Upper lobe of left lung (tissue), 6 donors: ENCODE results near the gene MLH1. TPM values are rescaled to one million over a fixed set of nuclear protein-coding genes. Genes with fewer than 3 reads are reported as not detected.

Experiments
- ATAC-seq, 2 donors: fragments of 200-7000 bp; cut with Tn5 transposase; one replicate each; pipeline ENCODE4 v1.9.1; 2022; ENCODE audit warnings: mild to moderate bottlenecking in 2 of 2, moderate library complexity in 2 of 2; ENCODE audit not compliant: low FRiP score in 2 of 2
- DNase-seq, 2 donors: peaks; one replicate each; pipeline ENCODE4 v3.0.0-alpha.2; 2019 to 2020
- H3K27ac ChIP-seq, 4 donors: fragments of 200-600 bp; sonication (generic); one replicate each; pipeline ENCODE4 v1.5.1; 2016 to 2019
- H3K27me3 ChIP-seq, 4 donors: fragments of 200-600 bp; sonication (generic); one replicate each; pipeline ENCODE4 v1.5.1; 2017 to 2019
- H3K36me3 ChIP-seq, 4 donors: fragments of 200-600 bp; sonication (generic); one replicate each; pipeline ENCODE4 v1.5.1; 2016 to 2019
- H3K4me1 ChIP-seq, 4 donors: fragments of 200-600 bp; sonication (generic); one replicate each; pipeline ENCODE4 v1.5.1; 2018 to 2019
- H3K4me3 ChIP-seq, 4 donors: fragments of 200-600 bp; sonication (generic); one replicate each; pipeline ENCODE4 v1.5.1; 2017 to 2019; ENCODE audit warnings: mild to moderate bottlenecking in 2 of 4, moderate library complexity in 1 of 4
- H3K9me3 ChIP-seq, 4 donors: fragments of 200-600 bp; sonication (generic); one replicate each; pipeline ENCODE4 v1.5.1; 2018 to 2019
- CTCF ChIP-seq, 6 experiments: fragments of 450-650 bp in 4 of 6; fragments of 200-600 bp in 2 of 6; sonication (generic) in 2 of 6; IDR thresholded peaks; one replicate each; pipeline ENCODE4 v1.5.1; 2016 to 2019; ENCODE audit warnings: antibody characterized with exemption in 6 of 6
- EP300 ChIP-seq, 4 donors: sonication (generic); formaldehyde crosslinking; IDR thresholded peaks; one replicate each; pipeline ENCODE4 v1.5.1; 2017; ENCODE audit warnings: antibody characterized with exemption in 4 of 4, control low read depth in 2 of 4
- POLR2A ChIP-seq, 4 donors: fragments of 450-650 bp; IDR thresholded peaks; one replicate each; pipeline ENCODE4 v1.5.1; 2016 to 2017; ENCODE audit warnings: antibody characterized with exemption in 4 of 4, mild to moderate bottlenecking in 2 of 4
- POLR2AphosphoS5 ChIP-seq, 2 donors: sonication (generic); formaldehyde crosslinking; IDR thresholded peaks; one replicate each; pipeline ENCODE4 v1.5.1; 2017; ENCODE audit warnings: antibody characterized with exemption in 2 of 2
- WGBS, 2 donors: methylation state at CpG; one replicate each; pipeline ENCODE4 v1.1.5; 2017 to 2018; 5-methylcytosine and 5-hydroxymethylcytosine counted together
- total RNA-seq, 6 donors: library from RNA; depleted of rRNA in 4 of 6; stranded (reverse); fragments of >200 nt in 4 of 6; gene quantifications; one replicate each; pipeline versions ENCODE4 v1.1.0 to v1.2.1, GENCODE V29; 2016 to 2021
- donor health status: DM: no; HTN: no; CAD: no; lungs with moderate emphysema.
- donor health status: DM: no; HTN: yes; CAD: no; lungs with severe emphysema.

The MLH1 gene
- total RNA-seq, 6 donors from 2014 or later, result 31.7 to 97.4 (median 37.2) TPM

GRCh38 chr3:37086918-37087317, 93.6 kb downstream of the MLH1 start:
- no peak overlapping the region for H3K4me3 ChIP-seq
- TF ChIP-seq EP300 (IDR thresholded peaks at IDR 0.05), result no peak
- H3K36me3 ChIP-seq, result peaks cover 0 to 50% (median 9%) of the 10 kb centered on the region in 4 donors
- 89 to 98% methylated on average over 6 of the region's 6 CpGs for WGBS, 2 donors
- H3K9me3 ChIP-seq, result no peaks in the 10 kb centered on the region
- no peak overlapping the region for H3K27ac ChIP-seq
- peaks cover 0 to 8% (median 4%) of the 10 kb centered on the region in 4 donors for H3K4me1 ChIP-seq
- H3K27me3 ChIP-seq, result no peaks in the 10 kb centered on the region
- no peak for ATAC-seq
- no peak for DNase-seq

GRCh38 chr3:37087870-37088269, 94.6 kb downstream of the MLH1 start:
- TF ChIP-seq POLR2AphosphoS5 (IDR thresholded peaks at IDR 0.05), result no peak
- 94 to 100% methylated on average over 2 of the region's 2 CpGs for WGBS, 2 donors
- Histone ChIP-seq H3K27ac (no peak overlapping the region), H3K4me1 (peaks cover 0 to 7% (median 4%) of the 10 kb centered on the region in 4 donors), H3K36me3 (peaks cover 0 to 40% (median 7%) of the 10 kb centered on the region in 4 donors), H3K9me3 (no peaks in the 10 kb centered on the region), H3K4me3 (no peak overlapping the region), H3K27me3 (no peaks in the 10 kb centered on the region)
- DNase-seq, result no peak
- ATAC-seq, result no peak

- no peak for ATAC-seq
- no peaks in the 10 kb centered on the region for H3K9me3 ChIP-seq
- no peak for DNase-seq
- WGBS, 2 donors, result 87 to 98% methylated on average over 3 of the region's 3 CpGs
- no peak overlapping the region for H3K4me3 ChIP-seq
- TF ChIP-seq EP300 (IDR thresholded peaks at IDR 0.05) (no peak), POLR2A (IDR thresholded peaks at IDR 0.05) (no peak)
- no peaks in the 10 kb centered on the region for H3K27me3 ChIP-seq
- peaks cover 0 to 40% (median 6%) of the 10 kb centered on the region in 4 donors for H3K36me3 ChIP-seq
- peaks cover 0 to 15% (median 8%) of the 10 kb centered on the region in 4 donors for H3K4me1 ChIP-seq
- no peak overlapping the region for H3K27ac ChIP-seq
Observed at GRCh38 chr3:37092484-37092883, 99.2 kb downstream of the MLH1 start.

GRCh38 chr3:37093481-37093880, 100.2 kb downstream of the MLH1 start:
- 80 to 89% methylated on average over 2 of the region's 2 CpGs for WGBS, 2 donors
- Histone ChIP-seq H3K9me3 (no peaks in the 10 kb centered on the region), H3K36me3 (peaks cover 0 to 30% (median 4%) of the 10 kb centered on the region in 4 donors), H3K27ac (no peak overlapping the region), H3K27me3 (no peaks in the 10 kb centered on the region), H3K4me1 (peaks cover 0 to 23% (median 11%) of the 10 kb centered on the region in 4 donors), H3K4me3 (no peak overlapping the region)
- TF ChIP-seq CTCF (IDR thresholded peaks at IDR 0.05), result no peak
- no peak for TF ChIP-seq POLR2A (IDR thresholded peaks at IDR 0.05)
- TF ChIP-seq POLR2AphosphoS5 (IDR thresholded peaks at IDR 0.05), result no peak
- no peak for TF ChIP-seq EP300 (IDR thresholded peaks at IDR 0.05)
- ATAC-seq (no peak), DNase-seq (no peak)

GRCh38 chr3:37094636-37095035, 101.3 kb downstream of the MLH1 start:
- DNase-seq (no peak), ATAC-seq (no peak)
- WGBS, 2 donors, result 62 to 65% methylated on average over 3 of the region's 3 CpGs
- peak overlapping the region in 1 of 4 donors; percentile 46 for H3K27ac ChIP-seq
- H3K4me1 ChIP-seq, result peaks cover 0 to 23% (median 11%) of the 10 kb centered on the region in 4 donors
- H3K36me3 ChIP-seq, result peaks cover 0 to 29% (median 4%) of the 10 kb centered on the region in 4 donors
- no peak overlapping the region for H3K4me3 ChIP-seq
- H3K27me3 ChIP-seq, result no peaks in the 10 kb centered on the region
- TF ChIP-seq POLR2A (IDR thresholded peaks at IDR 0.05), result no peak
- no peak for TF ChIP-seq EP300 (IDR thresholded peaks at IDR 0.05)
- no peak for TF ChIP-seq POLR2AphosphoS5 (IDR thresholded peaks at IDR 0.05)
- no peak for TF ChIP-seq CTCF (IDR thresholded peaks at IDR 0.05)
- no peaks in the 10 kb centered on the region for H3K9me3 ChIP-seq

GRCh38 chr3:37096288-37096687, 103.0 kb downstream of the MLH1 start:
- DNase-seq (no peak), ATAC-seq (peak in 1 of 2 donors; percentile 56)
- Histone ChIP-seq H3K27ac (peak overlapping the region in 2 of 4 donors; percentile 18 to 59), H3K36me3 (peaks cover 0 to 12% (median 0%) of the 10 kb centered on the region in 4 donors), H3K4me1 (peaks cover 0 to 23% (median 11%) of the 10 kb centered on the region in 4 donors), H3K9me3 (no peaks in the 10 kb centered on the region), H3K27me3 (no peaks in the 10 kb centered on the region), H3K4me3 (no peak overlapping the region)
- WGBS, 2 donors, result 24 to 37% methylated on average over 1 of the region's 1 CpG
- no peak for TF ChIP-seq EP300 (IDR thresholded peaks at IDR 0.05)
- no peak for TF ChIP-seq POLR2A (IDR thresholded peaks at IDR 0.05)

GRCh38 chr3:37096975-37097374, 103.7 kb downstream of the MLH1 start:
- Histone ChIP-seq H3K4me1 (peaks cover 0 to 23% (median 11%) of the 10 kb centered on the region in 4 donors), H3K36me3 (peaks cover 0 to 12% (median 0%) of the 10 kb centered on the region in 4 donors), H3K4me3 (no peak overlapping the region), H3K27ac (peak overlapping the region in 1 of 4 donors; percentile 35), H3K27me3 (no peaks in the 10 kb centered on the region), H3K9me3 (no peaks in the 10 kb centered on the region)
- 60 to 76% methylated on average over 1 of the region's 1 CpG for WGBS, 2 donors
- DNase-seq (no peak), ATAC-seq (no peak)
- no peak for TF ChIP-seq POLR2A (IDR thresholded peaks at IDR 0.05)
- TF ChIP-seq POLR2AphosphoS5 (IDR thresholded peaks at IDR 0.05), result no peak
- TF ChIP-seq CTCF (IDR thresholded peaks at IDR 0.05), result no peak
- no peak for TF ChIP-seq EP300 (IDR thresholded peaks at IDR 0.05)
